Prostate gland (tissue), 2 donors: ENCODE measurements around the gene OLA1. TPM values are rescaled to one million over a fixed set of nuclear protein-coding genes. Genes with fewer than 3 reads are reported as not detected.

Source experiments
- DNase-seq: peaks from one replicate; pipeline ENCODE4 v3.0.0-alpha.2; 2019; ENCODE audit warnings: low spot score
- H3K27ac ChIP-seq, 2 donors: fragments of 200-600 bp; sonication (generic); 2 replicates each; pipeline ENCODE4 v1.5.1; 2017 to 2019
- H3K27me3 ChIP-seq: fragments of 200-600 bp; sonication (generic); replicated peaks from 2 replicates; pipeline ENCODE4 v1.5.1; 2019; ENCODE audit not compliant: insufficient read depth
- H3K36me3 ChIP-seq, 2 donors: fragments of 200-600 bp; sonication (generic); 1 replicate in 1 of 2; 2 replicates in 1 of 2; pipeline versions ENCODE4 v1.5.1 to v1.8.1; 2017 to 2019
- H3K4me1 ChIP-seq: fragments of 200-600 bp; sonication (generic); replicated peaks from 2 replicates; pipeline ENCODE4 v1.5.1; 2019
- H3K4me3 ChIP-seq, 2 donors: fragments of 200-600 bp; sonication (generic); 2 replicates each; pipeline ENCODE4 v1.5.1; 2017 to 2019
- H3K9me3 ChIP-seq: fragments of 200-600 bp; sonication (generic); 2 replicates; pipeline ENCODE4 v1.5.1; 2017
- POLR2A ChIP-seq: fragments of 450-650 bp; IDR thresholded peaks from one replicate; pipeline ENCODE4 v1.6.1; 2016; ENCODE audit warnings: antibody characterized with exemption, mild to moderate bottlenecking
- POLR2AphosphoS5 ChIP-seq: sonication (generic); formaldehyde crosslinking; IDR thresholded peaks from one replicate; pipeline ENCODE4 v1.6.1; 2017; ENCODE audit warnings: antibody characterized with exemption
- WGBS: methylation state at CpG from one replicate; pipeline ENCODE4 v1.1.5; 2018; 5-methylcytosine and 5-hydroxymethylcytosine counted together
- intact Hi-C: fragments of 100-400 bp; cut with DNase I; formaldehyde crosslinking; loops from one replicate; pipeline ENCODE4 v1.14.2; 2022
- total RNA-seq, 2 donors: library from RNA; depleted of rRNA; stranded (reverse); fragments of >200 nt; gene quantifications; one replicate each; pipeline ENCODE4 v1.1.0, GENCODE V29; 2016
- TF ChIP-seq, protein P1 (sequence below), 4 experiments: fragments of 200-600 bp in 2 of 4; fragments of 450-650 bp in 2 of 4; sonication (generic) in 2 of 4; IDR thresholded peaks; 1 replicate in 3 of 4; 2 replicates in 1 of 4; pipeline ENCODE4 v1.5.1; 2016 to 2019; ENCODE audit warnings: antibody characterized with exemption in 4 of 4, mild to moderate bottlenecking in 2 of 4, moderate library complexity in 2 of 4

Gene OLA1
- total RNA-seq, 2 donors from 2014 or later, result 40.9 to 43.9 TPM

DNA sequence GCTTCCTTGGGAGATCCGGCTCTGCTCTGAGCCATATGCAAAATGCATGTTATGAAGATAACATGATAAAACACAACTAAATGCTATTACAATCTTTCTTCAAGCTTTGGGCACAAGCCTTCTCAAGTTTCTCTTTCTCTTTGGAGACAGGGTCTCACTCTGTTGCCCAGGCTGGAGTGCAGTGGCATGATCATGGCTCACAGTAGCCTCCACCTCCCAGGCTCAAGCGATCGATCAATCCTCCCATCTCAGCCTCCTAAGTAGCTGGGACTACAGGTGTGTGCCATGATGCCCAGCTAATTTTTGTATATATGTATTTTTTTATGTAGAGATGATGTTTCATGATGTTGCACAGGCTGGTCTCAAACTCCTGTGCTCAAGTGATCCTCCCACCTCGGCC lies 175.5 kb downstream of the OLA1 start:
- WGBS, result 98% methylated on average over 4 of the region's 4 CpGs
- TF ChIP-seq POLR2AphosphoS5, result no peak
- TF ChIP-seq, protein P1, sequence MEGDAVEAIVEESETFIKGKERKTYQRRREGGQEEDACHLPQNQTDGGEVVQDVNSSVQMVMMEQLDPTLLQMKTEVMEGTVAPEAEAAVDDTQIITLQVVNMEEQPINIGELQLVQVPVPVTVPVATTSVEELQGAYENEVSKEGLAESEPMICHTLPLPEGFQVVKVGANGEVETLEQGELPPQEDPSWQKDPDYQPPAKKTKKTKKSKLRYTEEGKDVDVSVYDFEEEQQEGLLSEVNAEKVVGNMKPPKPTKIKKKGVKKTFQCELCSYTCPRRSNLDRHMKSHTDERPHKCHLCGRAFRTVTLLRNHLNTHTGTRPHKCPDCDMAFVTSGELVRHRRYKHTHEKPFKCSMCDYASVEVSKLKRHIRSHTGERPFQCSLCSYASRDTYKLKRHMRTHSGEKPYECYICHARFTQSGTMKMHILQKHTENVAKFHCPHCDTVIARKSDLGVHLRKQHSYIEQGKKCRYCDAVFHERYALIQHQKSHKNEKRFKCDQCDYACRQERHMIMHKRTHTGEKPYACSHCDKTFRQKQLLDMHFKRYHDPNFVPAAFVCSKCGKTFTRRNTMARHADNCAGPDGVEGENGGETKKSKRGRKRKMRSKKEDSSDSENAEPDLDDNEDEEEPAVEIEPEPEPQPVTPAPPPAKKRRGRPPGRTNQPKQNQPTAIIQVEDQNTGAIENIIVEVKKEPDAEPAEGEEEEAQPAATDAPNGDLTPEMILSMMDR (IDR thresholded peaks at IDR 0.05), result no peak
- no peak for TF ChIP-seq POLR2A
- intact Hi-C loops, result no loop called here
- H3K27me3 ChIP-seq, result no peaks in the 10 kb centered on the region
- no peak overlapping the region for H3K27ac ChIP-seq
- H3K4me1 ChIP-seq, result no peaks in the 10 kb centered on the region
- H3K4me3 ChIP-seq, result no peak overlapping the region
- DNase-seq, result no peak
- no peaks in the 10 kb centered on the region for H3K9me3 ChIP-seq
- H3K36me3 ChIP-seq, result no peaks in the 10 kb centered on the region

DNA sequence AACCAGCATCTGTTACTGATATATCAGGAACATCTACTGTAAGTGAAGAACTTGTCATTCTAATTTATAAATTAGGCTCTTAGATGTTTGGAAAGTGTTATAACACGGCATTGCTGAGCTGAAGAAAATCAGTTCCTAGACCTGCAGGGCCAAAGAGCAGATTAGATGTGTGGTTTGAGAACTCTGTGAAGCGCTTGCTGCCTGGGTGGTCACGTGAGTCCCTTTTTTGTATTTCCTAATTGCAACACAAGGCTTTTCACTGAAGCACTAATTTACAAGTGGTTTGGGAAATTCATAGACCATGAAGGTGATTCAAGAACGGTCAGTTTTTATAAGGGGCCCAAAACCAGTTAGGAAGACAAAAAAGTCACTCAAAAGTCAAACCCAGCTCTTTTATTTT lies 176.3 kb downstream of the OLA1 start:
- no peak for TF ChIP-seq POLR2A
- H3K27ac ChIP-seq, result no peak overlapping the region
- H3K4me3 ChIP-seq, result no peak overlapping the region
- H3K27me3 ChIP-seq, result no peaks in the 10 kb centered on the region
- no peaks in the 10 kb centered on the region for H3K9me3 ChIP-seq
- no peak for DNase-seq
- intact Hi-C loops, result no loop called here
- 59% methylated on average over 4 of the region's 4 CpGs for WGBS
- no peaks in the 10 kb centered on the region for H3K4me1 ChIP-seq
- no peaks in the 10 kb centered on the region for H3K36me3 ChIP-seq

DNA sequence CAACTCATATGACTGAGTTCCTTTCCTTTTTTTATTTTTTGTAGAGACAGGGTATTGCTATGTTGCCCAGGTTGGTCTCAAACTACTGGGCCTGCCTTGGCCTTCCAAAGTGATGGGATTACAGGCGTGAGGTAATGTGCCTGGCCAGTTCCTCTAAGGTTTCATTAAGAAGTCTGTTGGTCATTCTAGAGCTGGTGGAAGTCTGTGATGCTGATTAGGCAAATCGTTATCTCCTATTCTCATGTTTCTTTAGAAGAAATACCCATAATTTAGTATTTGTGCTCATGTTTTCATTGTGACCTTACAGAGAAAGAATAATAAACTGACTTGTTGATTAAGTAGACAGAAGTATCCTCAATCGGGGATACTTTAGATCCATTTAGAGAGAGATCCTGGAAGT lies 177.0 kb downstream of the OLA1 start:
- TF ChIP-seq POLR2A, result no peak
- TF ChIP-seq, protein P1 (IDR thresholded peaks at IDR 0.05), result no peak
- Histone ChIP-seq H3K27ac (no peak overlapping the region), H3K4me3 (no peak overlapping the region), H3K4me1 (no peaks in the 10 kb centered on the region), H3K36me3 (no peaks in the 10 kb centered on the region), H3K27me3 (no peaks in the 10 kb centered on the region), H3K9me3 (no peaks in the 10 kb centered on the region)
- 86% methylated on average over 3 of the region's 3 CpGs for WGBS
- intact Hi-C loops, result no loop called here
- no peak for DNase-seq

DNA sequence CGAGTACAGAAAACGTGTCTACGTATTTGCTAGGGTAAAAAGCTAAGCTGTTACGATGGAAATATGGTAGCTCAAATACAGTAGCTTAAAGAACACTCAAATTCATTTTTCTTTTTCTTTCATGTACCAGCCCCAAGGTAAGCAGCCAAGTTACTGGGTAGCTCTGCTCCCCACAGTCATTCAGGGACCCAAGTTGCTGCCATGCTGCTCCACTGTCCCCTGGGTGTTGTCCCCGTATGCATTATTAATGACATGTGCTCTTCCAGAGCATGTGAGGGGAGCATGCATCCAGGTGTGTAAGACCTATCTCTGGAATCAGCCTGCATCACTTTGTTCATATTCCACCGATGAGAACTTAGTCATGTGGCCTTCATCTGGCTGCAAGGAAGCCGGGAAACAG lies 178.1 kb downstream of the OLA1 start:
- Histone ChIP-seq H3K9me3 (no peaks in the 10 kb centered on the region), H3K4me3 (no peak overlapping the region), H3K36me3 (no peaks in the 10 kb centered on the region), H3K4me1 (no peaks in the 10 kb centered on the region), H3K27ac (no peak overlapping the region), H3K27me3 (no peaks in the 10 kb centered on the region)
- WGBS, result 80% methylated on average over 7 of the region's 7 CpGs
- intact Hi-C loops, result no loop called here
- TF ChIP-seq POLR2AphosphoS5 (no peak), POLR2A (no peak)
- TF ChIP-seq, protein P1 (IDR thresholded peaks at IDR 0.05), result no peak
- no peak for DNase-seq

DNA sequence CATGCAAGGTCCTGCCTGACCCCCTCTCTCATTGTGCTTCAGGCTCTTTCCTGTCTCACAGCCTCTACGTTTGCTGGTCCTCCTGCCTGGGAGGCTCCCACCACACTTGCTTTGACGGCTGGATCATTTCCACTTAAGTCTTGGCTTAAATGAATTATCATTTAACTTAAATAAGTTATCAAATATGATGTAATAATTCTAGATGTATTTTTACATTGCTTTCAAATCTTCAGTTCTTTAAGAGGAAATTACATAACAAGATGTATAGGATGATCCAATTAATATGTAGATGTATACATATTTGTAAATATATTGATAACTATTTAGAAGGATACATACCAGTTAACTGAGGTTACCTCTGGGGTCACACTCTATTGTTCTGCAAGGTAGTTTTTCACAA lies 180.5 kb downstream of the OLA1 start:
- no peak for DNase-seq
- H3K27ac ChIP-seq, result no peak overlapping the region
- H3K36me3 ChIP-seq, result no peaks in the 10 kb centered on the region
- no peaks in the 10 kb centered on the region for H3K27me3 ChIP-seq
- TF ChIP-seq, protein P1 (IDR thresholded peaks at IDR 0.05), result no peak
- TF ChIP-seq POLR2A, result no peak
- no peak for TF ChIP-seq POLR2AphosphoS5
- WGBS, result 82% methylated on average over 2 of the region's 2 CpGs
- H3K4me3 ChIP-seq, result no peak overlapping the region
- intact Hi-C loops, result no loop called here
- no peaks in the 10 kb centered on the region for H3K9me3 ChIP-seq
- no peaks in the 10 kb centered on the region for H3K4me1 ChIP-seq
